Karpas-422 (cell line): ENCODE data around the gene ENOX1. TPM values are rescaled to one million over a fixed set of nuclear protein-coding genes. Genes with fewer than 3 reads are reported as not detected.

Source experiments
- DNase-seq: peaks from one replicate; pipeline ENCODE4 v3.0.0-alpha.2; 2015
- H2AFZ ChIP-seq: fragments of 200-600 bp; sonication (generic); 2 replicates; pipeline ENCODE4 v1.6.1; 2014; ENCODE audit warnings: antibody characterized with exemption, low read length, mixed read lengths
- H3K27ac ChIP-seq: fragments of 200-600 bp; sonication (generic); 2 replicates; pipeline ENCODE4 v1.5.1; 2014; ENCODE audit warnings: mild to moderate bottlenecking, low read length, moderate library complexity
- H3K27me3 ChIP-seq: fragments of 200-600 bp; sonication (generic); 2 replicates; pipeline ENCODE4 v1.6.1; 2014; ENCODE audit warnings: low read length, mixed read lengths
- H3K36me3 ChIP-seq: fragments of 200-600 bp; sonication (generic); 2 replicates; pipeline ENCODE4 v1.6.1; 2014; ENCODE audit warnings: low read length, mixed read lengths; ENCODE audit not compliant: insufficient read depth
- H3K4me1 ChIP-seq: fragments of 200-600 bp; sonication (generic); 2 replicates; pipeline ENCODE4 v1.6.1; 2014; ENCODE audit warnings: mild to moderate bottlenecking, low read length, mixed read lengths
- H3K4me2 ChIP-seq: fragments of 200-600 bp; sonication (generic); 2 replicates; pipeline ENCODE4 v1.6.1; 2014; ENCODE audit warnings: low read length, low read depth, mild to moderate bottlenecking; ENCODE audit not compliant: poor library complexity, severe bottlenecking
- H3K4me3 ChIP-seq: fragments of 200-600 bp; sonication (generic); 2 replicates; pipeline ENCODE4 v1.5.1; 2014; ENCODE audit warnings: mild to moderate bottlenecking, antibody characterized with exemption, low read length, mixed read lengths
- H3K79me2 ChIP-seq: fragments of 200-600 bp; sonication (generic); 2 replicates; pipeline ENCODE4 v1.6.1; 2014; ENCODE audit warnings: mild to moderate bottlenecking, low read length, mixed read lengths
- H3K9ac ChIP-seq: fragments of 200-600 bp; sonication (generic); 2 replicates; pipeline ENCODE4 v1.6.0; 2014; ENCODE audit warnings: low read length
- H3K9me2 ChIP-seq: fragments of 200-600 bp; sonication (generic), shearing (Covaris generic); replicated peaks from 2 replicates; pipeline ENCODE4 v1.6.0; 2014; ENCODE audit warnings: mild to moderate bottlenecking, low read length, moderate library complexity; ENCODE audit not compliant: insufficient read depth
- H3K9me3 ChIP-seq: fragments of 300-700, 200-600 bp; sonication (generic); 2 replicates; pipeline ENCODE4 v1.6.1; 2014; ENCODE audit warnings: low read length, mixed read lengths
- H4K20me1 ChIP-seq: fragments of 200-600 bp; sonication (generic); 2 replicates; pipeline ENCODE4 v1.6.1; 2014; ENCODE audit warnings: mild to moderate bottlenecking, antibody characterized with exemption, low read length, low read depth; ENCODE audit not compliant: insufficient read depth
- total RNA-seq: library from RNA; depleted of rRNA; stranded (reverse); fragments of >200 nt; shearing (Covaris generic); gene quantifications from 2 replicates; pipeline ENCODE4 v1.2.3, GENCODE V29; 2014; ENCODE audit warnings: low replicate concordance

Gene ENOX1
- total RNA-seq, 1 experiment from 2014 or later: not detected

DNA sequence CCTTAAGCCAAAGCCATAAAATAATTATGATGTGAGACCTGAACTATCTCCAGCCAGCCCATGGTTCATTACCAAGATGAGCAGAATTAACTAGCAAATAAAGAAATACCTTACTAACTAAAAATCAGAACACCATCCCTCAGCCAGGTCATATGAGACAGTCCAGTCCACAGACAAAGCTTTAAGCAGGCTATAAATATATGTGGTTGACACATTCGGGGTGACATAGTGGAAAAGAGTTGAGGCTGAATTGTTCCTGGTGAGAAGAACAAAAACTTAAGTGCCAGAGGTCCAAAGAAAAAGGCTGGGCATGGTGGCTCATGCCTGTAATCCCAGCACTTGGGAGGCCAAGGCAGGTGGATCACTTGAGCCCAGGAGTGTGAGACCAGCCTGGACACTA, 30.9 kb downstream of the ENOX1 start:
- Histone ChIP-seq H3K27me3 (no peaks in the 10 kb centered on the region), H3K79me2 (no peaks in the 10 kb centered on the region), H3K27ac (no peak overlapping the region), H3K36me3 (no peaks in the 10 kb centered on the region), H3K9me2 (no peaks in the 10 kb centered on the region), H3K4me1 (no peaks in the 10 kb centered on the region), H2AFZ (no peak overlapping the region), H3K4me3 (no peak overlapping the region), H3K4me2 (no peak overlapping the region), H3K9me3 (no peaks in the 10 kb centered on the region), H3K9ac (no peak overlapping the region), H4K20me1 (no peaks in the 10 kb centered on the region)
- no peak for DNase-seq

DNA sequence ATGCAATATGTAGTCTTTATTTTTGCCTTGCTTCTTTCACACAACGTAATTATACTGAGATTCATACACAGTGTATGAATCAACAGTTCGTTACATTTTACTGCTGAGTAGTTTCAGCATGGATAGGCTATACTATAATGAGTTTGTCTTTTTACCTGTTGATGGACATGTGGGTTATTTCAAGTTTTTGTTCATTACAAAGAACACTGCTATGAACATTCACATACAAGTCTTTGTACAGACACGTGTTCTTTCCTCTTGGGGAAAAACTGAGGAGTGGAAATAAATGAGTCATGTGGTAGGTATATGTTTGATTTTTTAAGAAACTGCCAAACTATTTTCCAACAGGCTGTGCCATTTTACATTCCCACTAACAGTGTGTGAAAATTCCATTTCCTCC, 35.1 kb downstream of the ENOX1 start:
- Histone ChIP-seq H3K9me2 (no peaks in the 10 kb centered on the region), H3K27ac (no peak overlapping the region), H3K4me2 (no peak overlapping the region), H3K79me2 (no peaks in the 10 kb centered on the region), H3K27me3 (no peaks in the 10 kb centered on the region), H2AFZ (no peak overlapping the region), H3K4me3 (no peak overlapping the region), H4K20me1 (no peaks in the 10 kb centered on the region), H3K4me1 (no peaks in the 10 kb centered on the region), H3K9me3 (no peaks in the 10 kb centered on the region), H3K9ac (no peak overlapping the region), H3K36me3 (no peaks in the 10 kb centered on the region)
- DNase-seq: no peak

DNA sequence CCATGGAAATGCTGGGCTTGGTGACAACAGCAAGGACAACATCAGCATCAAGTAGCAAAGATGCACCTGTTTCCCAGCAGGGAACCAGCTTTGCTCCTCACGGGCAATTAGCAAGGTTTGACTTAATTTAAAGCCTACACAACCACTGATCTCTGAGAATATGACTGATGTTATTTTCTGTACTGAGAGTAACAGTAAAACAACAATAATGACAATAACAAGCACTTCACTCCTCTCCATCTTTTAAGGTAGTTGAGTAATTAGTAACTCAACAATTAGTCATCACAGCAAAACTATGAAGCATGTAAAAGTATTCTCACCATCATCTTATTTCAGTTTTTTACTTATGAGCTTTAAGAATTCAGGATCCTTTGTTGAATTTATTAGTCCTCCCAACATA, 37.3 kb downstream of the ENOX1 start:
- H3K9ac ChIP-seq: no peak overlapping the region
- H3K9me3 ChIP-seq: no peaks in the 10 kb centered on the region
- H3K79me2 ChIP-seq: no peaks in the 10 kb centered on the region
- no peak overlapping the region for H2AFZ ChIP-seq
- no peaks in the 10 kb centered on the region for H3K4me1 ChIP-seq
- no peaks in the 10 kb centered on the region for H4K20me1 ChIP-seq
- no peaks in the 10 kb centered on the region for H3K27me3 ChIP-seq
- H3K9me2 ChIP-seq: no peaks in the 10 kb centered on the region
- no peak overlapping the region for H3K4me3 ChIP-seq
- no peaks in the 10 kb centered on the region for H3K36me3 ChIP-seq
- no peak overlapping the region for H3K27ac ChIP-seq
- no peak overlapping the region for H3K4me2 ChIP-seq
- no peak for DNase-seq

- no peaks in the 10 kb centered on the region for H3K9me2 ChIP-seq
- H3K4me3 ChIP-seq: no peak overlapping the region
- H3K27me3 ChIP-seq: no peaks in the 10 kb centered on the region
- H3K9me3 ChIP-seq: no peaks in the 10 kb centered on the region
- no peaks in the 10 kb centered on the region for H3K4me1 ChIP-seq
- H3K4me2 ChIP-seq: no peak overlapping the region
- no peaks in the 10 kb centered on the region for H4K20me1 ChIP-seq
- DNase-seq: no peak
- no peak overlapping the region for H3K27ac ChIP-seq
- H3K9ac ChIP-seq: no peak overlapping the region
- H2AFZ ChIP-seq: no peak overlapping the region
- no peaks in the 10 kb centered on the region for H3K36me3 ChIP-seq
- no peaks in the 10 kb centered on the region for H3K79me2 ChIP-seq
Measured at GRCh38 chr13:43744261-43745031, 42.3 kb downstream of the ENOX1 start.

GRCh38 chr13:43742911-43743310, 43.9 kb downstream of the ENOX1 start:
- Histone ChIP-seq H3K27ac (no peak overlapping the region), H3K27me3 (no peaks in the 10 kb centered on the region), H2AFZ (no peak overlapping the region), H3K79me2 (no peaks in the 10 kb centered on the region), H3K4me1 (no peaks in the 10 kb centered on the region), H3K4me3 (no peak overlapping the region), H3K36me3 (no peaks in the 10 kb centered on the region), H3K9me2 (no peaks in the 10 kb centered on the region), H4K20me1 (no peaks in the 10 kb centered on the region), H3K9ac (no peak overlapping the region), H3K9me3 (no peaks in the 10 kb centered on the region), H3K4me2 (no peak overlapping the region)
- DNase-seq: no peak

DNA sequence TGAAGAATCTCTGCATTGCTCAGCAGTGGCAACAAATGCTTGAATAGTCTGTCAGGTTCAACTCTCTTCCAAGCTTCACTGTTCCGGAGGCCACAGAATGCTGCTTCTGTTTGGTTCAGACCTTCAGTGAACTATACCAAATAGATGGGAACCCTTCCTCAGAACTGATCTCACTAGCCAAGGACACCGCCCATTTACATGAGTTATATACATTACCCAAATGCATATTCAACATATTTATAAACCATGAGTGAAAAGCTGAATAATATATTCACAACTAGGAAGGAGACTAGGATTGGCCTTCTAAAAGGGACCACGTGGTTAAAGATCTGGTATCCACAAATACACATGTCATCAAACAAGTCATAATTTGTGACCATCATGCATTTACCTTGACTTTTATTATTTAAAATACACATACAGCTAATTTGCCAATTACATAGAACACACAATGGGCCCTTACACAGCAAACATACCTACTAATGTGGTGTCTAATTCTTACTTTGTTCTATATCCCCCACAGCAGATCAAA, 49.3 kb downstream of the ENOX1 start:
- H3K4me2 ChIP-seq: no peak overlapping the region
- H3K27me3 ChIP-seq: no peaks in the 10 kb centered on the region
- no peaks in the 10 kb centered on the region for H3K9me2 ChIP-seq
- no peak overlapping the region for H3K27ac ChIP-seq
- H3K9me3 ChIP-seq: no peaks in the 10 kb centered on the region
- DNase-seq: no peak
- no peak overlapping the region for H3K9ac ChIP-seq
- no peaks in the 10 kb centered on the region for H3K79me2 ChIP-seq
- H4K20me1 ChIP-seq: no peaks in the 10 kb centered on the region
- no peak overlapping the region for H3K4me3 ChIP-seq
- no peaks in the 10 kb centered on the region for H3K36me3 ChIP-seq
- H2AFZ ChIP-seq: no peak overlapping the region
- no peaks in the 10 kb centered on the region for H3K4me1 ChIP-seq

DNA sequence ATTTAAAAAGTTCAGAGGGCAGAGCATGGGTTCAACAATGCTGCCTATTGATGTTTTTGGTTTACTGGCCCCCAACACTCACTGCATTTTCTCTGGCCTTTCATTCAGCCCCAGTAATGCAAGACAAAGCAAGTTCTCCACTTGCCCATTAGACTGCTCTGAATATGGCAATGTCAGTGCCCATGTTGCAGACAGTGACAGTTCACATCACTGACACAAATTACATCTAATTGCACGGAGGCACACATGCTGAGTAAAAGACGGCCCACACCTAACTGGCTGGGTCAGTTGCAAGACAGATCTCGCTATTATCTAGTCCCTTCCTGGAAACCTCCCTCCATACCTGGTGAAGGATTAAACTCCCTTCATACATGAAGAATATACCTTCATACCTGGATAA, 54.0 kb downstream of the ENOX1 start:
- Histone ChIP-seq H3K27ac (no peak overlapping the region), H3K79me2 (no peaks in the 10 kb centered on the region), H3K9me2 (no peaks in the 10 kb centered on the region), H3K27me3 (no peaks in the 10 kb centered on the region), H3K4me1 (no peaks in the 10 kb centered on the region), H3K9ac (no peak overlapping the region), H3K4me2 (no peak overlapping the region), H2AFZ (no peak overlapping the region), H3K36me3 (no peaks in the 10 kb centered on the region), H4K20me1 (no peaks in the 10 kb centered on the region), H3K4me3 (no peak overlapping the region), H3K9me3 (no peaks in the 10 kb centered on the region)
- DNase-seq: no peak

DNA sequence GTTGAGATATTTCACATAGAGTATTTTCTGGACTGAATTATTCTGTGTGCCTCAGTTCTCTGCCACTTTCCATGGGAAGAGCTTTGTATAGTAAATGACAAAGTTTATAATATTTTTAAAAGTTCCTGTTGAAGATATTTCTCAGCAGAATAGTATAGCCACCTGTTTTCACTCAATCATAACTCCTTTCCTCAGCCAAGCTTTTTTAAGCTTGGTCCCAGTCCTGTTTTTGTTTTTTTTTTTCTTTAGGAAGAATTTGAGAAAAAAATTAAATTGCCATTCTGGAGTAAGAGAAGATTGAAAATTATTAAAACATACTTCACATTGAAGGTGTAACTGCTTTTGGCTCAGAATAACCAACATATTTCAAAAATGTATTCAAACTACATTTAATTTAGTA, 55.5 kb downstream of the ENOX1 start:
- H4K20me1 ChIP-seq: no peaks in the 10 kb centered on the region
- no peaks in the 10 kb centered on the region for H3K9me3 ChIP-seq
- H3K4me1 ChIP-seq: no peaks in the 10 kb centered on the region
- no peak for DNase-seq
- H2AFZ ChIP-seq: no peak overlapping the region
- no peak overlapping the region for H3K9ac ChIP-seq
- H3K36me3 ChIP-seq: no peaks in the 10 kb centered on the region
- H3K79me2 ChIP-seq: no peaks in the 10 kb centered on the region
- H3K27me3 ChIP-seq: no peaks in the 10 kb centered on the region
- H3K4me2 ChIP-seq: no peak overlapping the region
- no peak overlapping the region for H3K4me3 ChIP-seq
- H3K27ac ChIP-seq: no peak overlapping the region
- H3K9me2 ChIP-seq: no peaks in the 10 kb centered on the region
